Activated CD4-positive, alpha-beta T cell treated with anti-CD3 and anti-CD28 coated beads, Interleukin-2, Interleukin-4, amounts not matched to agents 100 ng/mL and 50 ng/mL, durations not matched to agents 16 hours and 8 hours (primary cell): ENCODE results near the gene RNF212.

Experiments used
- DNase-seq: peaks from one replicate; pipeline ENCODE4 v3.0.0-alpha.2; 2020; ENCODE audit warnings: low spot score

Gene RNF212

DNA sequence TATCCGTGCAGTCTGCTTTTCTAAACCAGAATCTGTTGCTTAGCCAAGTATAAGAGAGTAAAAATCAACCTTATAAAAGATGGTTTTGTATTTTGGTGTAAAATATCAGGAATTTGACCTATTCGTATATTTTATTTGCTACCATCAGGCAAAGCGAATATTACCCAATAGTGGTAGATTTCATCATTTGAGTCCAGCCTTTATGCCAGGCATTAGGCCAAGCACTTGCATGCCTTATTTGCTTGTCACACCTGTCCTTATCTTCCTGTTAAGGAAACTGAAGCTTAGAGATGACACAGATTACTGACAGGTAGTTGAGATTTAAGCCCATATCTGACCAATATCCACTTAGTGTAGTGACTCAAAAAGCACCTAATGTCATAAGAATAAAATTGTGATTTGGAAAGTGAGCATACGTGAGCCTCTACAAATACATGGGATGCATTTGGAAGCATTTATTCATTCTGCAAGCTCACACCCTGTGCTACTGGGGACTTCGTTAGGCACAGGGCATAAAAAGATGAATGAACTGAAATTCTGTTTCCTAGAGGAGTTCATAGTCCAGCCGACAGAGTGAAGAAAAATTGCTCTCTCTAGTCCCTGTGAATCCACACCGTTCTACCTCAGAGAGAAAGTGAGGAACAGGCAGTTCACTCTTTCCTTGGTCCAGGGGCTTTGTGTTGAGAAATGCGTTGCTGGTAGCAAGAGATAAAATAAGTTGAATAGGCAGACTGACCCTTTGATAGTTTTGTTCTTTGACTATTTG lies 2.3 kb upstream of the RNF212 start:
- no peak for DNase-seq

DNA sequence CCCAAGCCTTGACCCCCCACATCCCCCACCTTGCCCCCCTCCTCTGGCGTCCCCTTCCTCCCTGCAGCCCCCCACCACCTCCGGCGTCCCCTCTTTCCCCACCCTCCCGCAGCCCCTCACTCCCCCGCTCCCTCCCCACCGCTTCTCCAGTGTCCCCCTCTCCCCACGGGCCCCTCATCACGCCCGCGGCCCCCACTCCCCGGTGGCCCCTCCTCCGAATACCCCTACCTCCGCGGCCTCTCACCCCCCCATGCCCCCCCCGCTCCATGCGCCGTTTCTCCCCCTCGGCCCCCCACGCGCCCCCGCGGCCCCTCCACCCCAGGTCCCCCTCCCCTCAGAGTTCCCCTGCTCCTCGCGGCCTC lies 562 bp downstream of the RNF212 start:
- no peak for DNase-seq

DNA sequence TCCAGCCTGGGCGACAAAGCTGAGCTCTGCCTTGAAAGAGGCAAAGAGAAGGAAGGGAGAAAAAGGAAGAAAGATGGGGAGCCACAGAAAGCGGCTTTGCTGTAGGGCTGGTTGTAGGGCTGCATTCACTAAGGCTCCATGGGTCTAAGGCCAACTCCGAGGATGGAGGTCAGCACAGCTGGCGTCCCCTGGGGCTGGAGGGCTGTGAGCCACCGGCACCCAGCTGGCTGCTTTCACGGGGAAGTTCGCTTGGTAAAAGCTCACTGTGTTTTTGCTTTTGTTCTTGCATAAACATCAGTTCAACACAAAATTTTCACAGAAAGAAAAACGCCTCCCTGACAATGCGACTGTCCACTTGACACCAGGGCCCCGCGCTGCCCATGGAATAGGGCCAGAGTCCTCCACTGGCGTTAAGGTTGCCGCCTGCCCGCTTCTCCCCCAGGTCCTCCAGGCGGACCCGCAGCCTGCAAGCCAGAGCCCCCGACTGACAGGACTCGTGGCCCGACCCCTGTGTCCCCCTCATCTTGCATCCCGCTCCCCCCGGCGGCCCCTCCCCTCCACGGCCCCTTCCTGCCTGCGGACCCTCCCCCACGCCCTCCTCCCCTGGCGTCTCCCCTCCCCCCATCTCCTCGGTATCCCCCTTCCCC lies 1.1 kb downstream of the RNF212 start:
- no peak for DNase-seq

DNA sequence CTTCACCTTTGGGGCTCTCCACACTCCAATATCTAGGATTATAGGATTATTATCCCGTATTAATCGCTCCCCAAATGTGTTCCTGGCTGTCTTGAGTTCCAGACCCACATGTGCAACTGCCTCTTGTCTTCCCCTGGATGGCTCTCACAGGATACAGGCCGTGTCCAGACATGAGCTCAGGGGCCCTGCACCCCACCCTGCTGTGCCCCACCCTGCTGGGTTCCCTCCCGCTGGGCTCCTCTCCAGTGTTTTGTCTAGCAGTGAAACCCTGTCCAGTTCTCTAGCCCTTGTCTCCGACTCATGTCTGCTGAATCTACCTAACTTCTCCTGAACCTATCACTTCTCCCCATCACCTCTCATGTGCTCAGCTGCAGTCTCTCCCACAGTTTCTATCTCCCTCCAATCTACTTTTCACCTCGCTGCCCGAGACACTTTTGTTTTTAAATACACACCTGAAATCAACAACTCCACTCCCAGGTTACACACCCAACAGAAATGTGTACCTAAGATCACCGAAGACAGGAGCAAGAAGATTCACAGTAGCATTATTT lies 2.0 kb downstream of the RNF212 start:
- DNase-seq = no peak

DNA sequence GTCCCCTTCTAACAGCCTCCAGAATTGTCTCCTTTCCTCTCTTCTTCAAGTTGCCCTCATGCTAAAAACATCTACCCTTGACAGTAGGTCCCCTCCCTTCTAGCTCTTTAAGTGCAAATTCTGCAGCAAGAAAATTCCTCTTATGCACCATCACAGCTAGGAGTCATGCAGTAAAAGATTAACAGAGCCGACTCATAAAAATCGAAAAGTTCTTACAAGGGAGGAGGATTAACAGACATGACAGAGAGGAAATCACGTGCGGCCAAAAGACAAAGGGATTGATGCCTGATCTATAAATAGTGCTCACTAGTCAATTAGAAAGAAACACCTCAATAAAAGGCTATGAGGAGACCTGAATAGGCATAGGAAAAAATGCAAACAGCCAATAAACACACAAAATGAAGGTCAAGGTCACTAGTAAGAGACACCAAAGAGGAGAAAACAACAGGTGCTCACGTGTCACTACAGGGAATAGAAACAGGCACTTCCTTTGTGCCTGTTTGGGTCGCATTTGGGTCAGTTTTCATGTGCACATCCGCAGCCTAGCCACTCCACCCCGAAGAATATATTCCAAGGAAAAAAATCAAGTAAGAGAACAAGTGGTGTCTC lies 3.4 kb downstream of the RNF212 start:
- DNase-seq = no peak

GRCh38 chr4:1109333-1109732 lies 4.0 kb downstream of the RNF212 start:
- no peak for DNase-seq

DNA sequence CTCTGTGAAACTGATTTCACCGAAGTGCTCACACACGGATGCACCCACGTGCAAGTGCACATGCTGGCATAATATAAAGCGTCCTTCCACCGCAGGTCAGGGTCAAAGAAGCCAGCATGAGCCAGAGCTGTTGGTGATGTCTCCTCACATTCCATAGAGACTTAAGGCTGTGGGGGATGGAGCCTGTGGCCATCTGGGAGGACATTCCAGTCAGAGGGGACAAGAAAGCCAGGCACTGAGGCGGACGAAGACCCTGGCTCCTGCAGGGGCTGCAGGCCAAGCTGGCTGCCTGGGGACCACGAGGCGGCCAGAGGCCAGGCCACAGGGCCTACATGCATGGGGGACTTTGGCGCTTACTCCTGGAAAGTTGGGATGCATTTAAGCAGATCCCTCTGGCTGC lies 7.7 kb downstream of the RNF212 start:
- no peak for DNase-seq

DNA sequence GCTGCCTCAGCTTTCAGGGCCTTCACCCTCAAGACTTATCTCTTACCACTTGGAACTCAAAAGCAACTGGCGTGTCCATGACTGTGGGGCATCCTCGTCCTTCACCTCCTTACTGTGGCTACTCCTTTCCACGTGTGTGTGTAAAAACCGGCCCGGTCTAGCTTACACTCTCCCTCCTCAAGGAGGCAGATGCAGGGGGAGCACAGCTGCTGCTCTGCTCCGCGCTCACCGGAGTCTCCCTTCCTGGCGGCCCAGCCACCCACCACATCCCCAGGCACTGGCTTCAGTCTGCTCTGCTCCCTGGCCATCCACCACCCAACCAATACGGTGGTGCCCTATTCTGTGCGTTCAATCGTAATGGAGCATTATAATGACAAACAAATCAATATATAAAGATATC lies 8.3 kb downstream of the RNF212 start:
- DNase-seq = no peak

GRCh38 chr4:1104647-1105046 lies 8.7 kb downstream of the RNF212 start:
- no peak for DNase-seq

- DNase-seq = no peak
Observed at GRCh38 chr4:1099684-1100335, 13.6 kb downstream of the RNF212 start.

DNA sequence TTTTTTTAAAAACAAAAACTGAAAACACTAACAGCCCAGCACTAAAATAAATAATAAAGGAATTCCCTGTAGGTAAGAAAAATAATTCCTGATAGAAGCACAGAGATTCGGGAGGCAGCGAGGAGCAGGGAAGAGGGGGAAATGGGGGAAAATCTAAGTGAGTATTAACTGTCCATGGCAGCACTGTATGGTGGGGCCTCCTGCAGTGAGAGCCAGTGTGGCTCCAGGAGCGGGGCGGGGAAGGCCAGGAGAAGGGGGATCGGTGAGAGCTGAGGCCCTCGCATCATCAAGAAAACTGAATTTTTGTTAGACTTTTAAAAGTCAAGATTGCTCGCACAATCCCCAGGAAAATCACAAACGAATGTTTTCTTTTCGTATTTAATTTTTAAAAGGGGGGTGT lies 14.1 kb downstream of the RNF212 start:
- DNase-seq = no peak

GRCh38 chr4:1098311-1098925 lies 14.9 kb downstream of the RNF212 start:
- DNase-seq = no peak

DNA sequence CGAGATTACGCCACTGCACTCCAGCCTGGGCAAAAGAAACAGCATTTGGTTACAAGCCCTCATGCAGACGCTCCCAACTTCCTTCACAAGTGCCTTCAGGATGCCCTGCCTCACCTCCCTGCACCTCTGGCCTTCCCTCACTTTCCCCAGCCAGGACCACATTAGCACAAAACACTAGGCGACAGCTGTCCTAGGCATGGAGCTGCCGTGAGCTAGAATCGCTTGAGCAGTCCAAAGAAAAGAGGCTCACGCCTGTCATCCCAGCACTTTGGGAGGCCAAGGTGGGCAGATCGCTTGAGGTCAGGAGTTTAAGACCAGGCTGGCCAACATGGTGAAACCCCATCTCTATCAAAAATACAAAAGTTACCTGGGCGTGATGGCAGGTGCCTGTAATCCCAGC lies 15.8 kb downstream of the RNF212 start:
- no peak for DNase-seq

GRCh38 chr4:1096841-1097240 lies 16.5 kb downstream of the RNF212 start:
- no peak for DNase-seq

DNA sequence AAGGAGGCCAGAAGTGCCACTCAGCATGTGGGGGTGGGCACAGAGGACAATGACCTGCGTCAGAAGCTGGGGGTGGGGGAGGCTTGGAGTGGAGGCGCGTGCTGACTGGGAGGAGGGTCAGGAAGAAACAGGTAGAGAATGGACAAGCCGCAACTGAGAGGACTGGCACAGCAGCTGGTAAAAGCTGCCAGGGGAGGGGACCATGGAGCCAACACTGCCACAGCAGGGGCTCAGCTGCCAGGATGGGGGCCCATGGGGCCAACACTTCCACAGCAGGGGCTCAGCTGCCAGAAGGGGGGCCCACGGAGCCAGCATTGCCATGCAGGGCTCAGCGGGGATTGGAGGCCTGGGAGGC lies 19.1 kb downstream of the RNF212 start:
- no peak for DNase-seq

DNA sequence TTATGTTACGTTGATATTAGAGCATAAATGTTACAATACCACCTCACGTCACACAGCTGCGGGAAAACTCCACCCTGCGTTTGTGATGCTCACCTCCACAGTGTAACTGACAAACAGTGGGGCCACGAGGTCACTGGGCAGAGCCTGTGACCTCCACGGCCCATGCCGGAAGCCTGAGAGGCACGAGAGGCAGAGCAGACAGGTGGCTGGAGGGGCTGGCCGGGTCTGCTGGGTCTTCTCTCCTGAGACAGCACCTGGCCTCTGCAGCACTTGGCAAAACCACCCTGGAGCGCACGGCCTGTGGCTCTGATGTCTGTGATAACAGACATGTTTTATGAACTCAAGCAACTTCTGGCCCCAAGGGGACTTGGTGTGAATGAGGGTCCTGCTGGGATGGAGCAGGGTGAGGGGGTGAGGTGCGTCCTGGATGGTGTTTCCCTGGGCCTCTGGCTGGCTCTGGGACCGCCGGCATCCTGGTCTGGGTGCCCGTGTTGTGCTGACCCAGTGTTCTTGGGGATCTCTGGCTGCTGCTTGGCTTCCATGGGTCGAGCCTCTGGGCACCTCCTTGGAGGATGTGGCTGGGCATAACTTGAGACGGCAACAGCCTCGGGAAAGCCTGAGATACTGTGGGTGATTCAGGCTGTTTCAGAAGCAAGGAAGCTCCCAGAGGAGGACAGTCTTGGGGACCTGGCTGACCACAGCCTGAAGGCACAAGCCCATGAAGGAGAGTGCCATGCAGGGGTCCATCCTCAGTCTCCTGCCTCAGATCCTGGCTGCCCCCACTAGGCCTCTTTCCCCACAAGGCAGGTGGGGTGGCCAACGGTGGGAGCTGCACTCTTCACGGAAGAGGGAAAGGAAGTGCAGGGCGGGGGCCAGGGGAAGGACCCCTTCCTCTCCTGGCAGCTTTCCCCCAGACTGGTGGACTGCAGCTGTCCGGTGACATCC lies 19.7 kb downstream of the RNF212 start:
- DNase-seq = no peak

DNA sequence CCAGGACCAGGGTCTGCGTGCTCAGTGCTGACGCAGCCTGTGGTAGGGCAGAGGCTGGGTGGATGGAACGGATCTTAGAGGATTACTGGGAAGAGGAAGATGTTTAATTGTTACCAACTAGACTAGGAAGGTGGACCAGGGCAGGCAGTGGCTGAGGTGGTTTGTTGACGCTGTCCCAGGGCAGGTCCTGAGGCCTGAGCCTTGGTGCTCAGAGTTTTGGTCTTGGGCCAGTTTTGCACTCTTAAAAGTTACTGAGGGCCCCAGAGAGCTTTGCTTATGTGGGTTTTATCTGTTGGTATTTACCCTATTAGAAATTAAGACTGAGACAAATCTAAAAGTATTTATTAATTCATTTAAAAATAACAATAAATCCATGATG lies 20.4 kb downstream of the RNF212 start:
- DNase-seq = no peak

DNA sequence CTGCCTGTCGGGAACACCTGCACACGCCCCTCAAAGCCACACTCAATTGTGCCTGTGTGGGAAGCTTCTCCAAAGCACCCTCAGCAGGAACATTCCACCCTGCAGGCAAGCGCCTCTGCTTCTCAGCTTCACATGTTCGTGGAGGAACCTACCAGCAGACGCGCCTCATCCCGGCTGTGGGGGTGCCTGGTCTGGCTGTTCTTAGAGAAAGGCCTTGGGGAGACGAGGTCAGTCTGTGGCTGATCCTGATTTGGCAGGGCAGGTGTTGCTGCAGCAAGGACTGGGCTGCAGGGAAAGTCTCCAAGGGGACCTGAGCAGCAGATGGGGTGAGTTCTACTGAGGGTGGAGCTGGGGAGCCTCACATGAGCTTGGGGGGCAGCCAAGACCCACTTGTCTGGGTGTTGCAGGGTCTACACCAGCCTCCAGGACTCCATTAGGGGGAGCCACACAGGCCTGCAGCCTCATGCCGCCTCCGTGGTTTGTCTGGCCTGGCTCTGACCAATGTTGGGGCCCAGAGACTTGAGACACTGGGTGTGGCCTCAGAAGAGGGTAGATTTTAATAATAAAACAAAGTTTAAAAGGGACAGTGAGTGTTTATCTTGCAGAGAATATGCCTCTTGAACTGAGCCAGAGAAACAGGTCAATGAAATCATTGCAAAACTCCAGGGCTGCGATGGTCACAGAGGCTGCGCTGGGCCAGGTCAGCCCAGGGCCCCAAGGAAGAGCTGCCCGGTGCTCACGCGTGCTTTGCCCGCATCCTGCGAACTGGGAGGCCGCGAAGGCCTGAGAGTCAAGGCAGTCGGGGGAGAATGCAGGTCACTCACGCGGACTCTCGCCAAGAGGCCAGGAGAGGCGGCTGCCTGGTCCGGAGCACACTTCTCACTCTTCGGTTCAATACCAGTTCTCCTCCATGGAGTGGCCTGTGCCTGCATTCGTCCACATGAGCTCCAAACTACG lies 21.1 kb downstream of the RNF212 start:
- no peak for DNase-seq

DNA sequence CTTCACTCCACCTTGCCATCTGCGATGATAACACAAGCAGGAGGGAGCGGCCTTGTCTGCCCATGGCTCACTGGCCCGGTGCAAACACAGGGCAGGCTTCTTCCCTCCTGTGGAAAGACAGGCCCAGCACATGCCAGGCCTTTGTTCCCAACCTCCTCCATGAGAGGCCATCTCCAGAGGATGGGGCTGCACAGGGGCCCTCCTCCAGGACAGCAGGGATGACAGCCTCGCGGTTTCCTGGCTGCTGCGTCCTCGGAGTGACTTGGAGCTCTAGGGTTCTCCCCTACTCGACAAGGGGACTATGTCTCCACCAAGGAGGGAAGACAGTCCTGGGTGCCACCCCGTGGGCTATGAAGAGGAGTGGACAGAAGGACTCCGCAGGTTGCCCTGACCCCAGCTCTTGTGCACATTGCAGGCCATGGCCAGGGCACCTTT lies 21.8 kb downstream of the RNF212 start:
- DNase-seq = no peak
